Measurements from ENCODE around the gene SPC25. TPM values are rescaled to one million over a fixed set of nuclear protein-coding genes. Genes with fewer than 3 reads are reported as not detected.

SPC25 gene, protein sequence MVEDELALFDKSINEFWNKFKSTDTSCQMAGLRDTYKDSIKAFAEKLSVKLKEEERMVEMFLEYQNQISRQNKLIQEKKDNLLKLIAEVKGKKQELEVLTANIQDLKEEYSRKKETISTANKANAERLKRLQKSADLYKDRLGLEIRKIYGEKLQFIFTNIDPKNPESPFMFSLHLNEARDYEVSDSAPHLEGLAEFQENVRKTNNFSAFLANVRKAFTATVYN
- polyA plus RNA-seq (1.0 to 7.1 TPM (median 4.9 TPM) in 3 replicates), polyA minus RNA-seq (0.13 to 2.1 TPM (median 1.7 TPM) in 3 replicates)
- polyA plus RNA-seq (2011; ENCODE audit: low read depth), result not detected
- 0.87 and 1.5 TPM in 2 replicates for polyA plus RNA-seq (2011; cell fraction: cytosol; rRNA removed)
- polyA plus RNA-seq (2011; cell fraction: nucleus; rRNA removed), result 0.36 and 0.51 TPM in 2 replicates
- polyA plus RNA-seq (2012; ENCODE audit: low replicate concordance), result 0.11 and 5.5 TPM in 2 replicates
- 3.1 TPM for polyA minus RNA-seq (2011; cell fraction: cytosol; rRNA and poly(A)+ RNA removed)
- polyA minus RNA-seq (2011; cell fraction: nucleus; rRNA and poly(A)+ RNA removed), result 0.42 and 0.78 TPM in 2 replicates

DNA sequence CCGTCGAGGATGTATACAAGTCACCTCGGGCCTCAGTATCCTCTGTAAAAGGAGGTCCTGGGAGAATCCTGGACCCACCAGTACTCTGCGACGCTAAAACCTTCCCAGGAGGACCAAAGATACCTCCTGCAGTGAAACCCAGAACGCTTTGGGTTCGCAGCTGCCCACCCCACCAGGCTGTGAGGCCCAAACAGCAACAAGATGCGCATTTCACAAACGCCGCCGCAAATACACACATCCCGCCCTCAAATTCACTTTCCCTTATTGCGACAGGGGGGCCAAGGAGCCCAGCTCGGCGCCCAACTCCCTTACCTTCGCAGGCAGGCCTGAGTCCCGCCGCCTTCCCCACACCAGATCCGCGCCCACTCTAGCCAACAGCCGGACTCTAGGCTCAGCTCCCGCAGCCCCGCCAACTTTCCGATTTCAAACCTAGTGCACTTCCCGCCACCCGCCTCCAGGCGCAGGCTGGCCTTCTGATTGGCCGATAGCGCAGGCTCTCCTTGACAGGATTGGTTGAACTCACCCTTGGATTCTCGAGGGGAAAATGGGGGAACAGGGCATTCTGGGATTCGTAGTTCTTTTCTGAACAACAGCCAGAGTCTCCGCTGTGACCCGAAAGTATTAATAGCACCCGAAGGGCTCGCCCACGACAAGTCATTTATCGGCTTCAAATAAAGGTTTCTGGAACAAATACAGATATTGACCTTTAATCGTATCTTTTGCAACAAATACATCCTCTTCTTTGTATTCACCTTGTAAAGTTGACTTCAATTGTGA is at the start of gene SPC25:
TSS of gene SPC25 (minus strand) at position 425 of the 777 bp plus-strand sequence. CDS start 911 bp downstream, outside the sequence.
- Histone ChIP-seq H3K36me3 (ENCODE audit: control insufficient read depth in 2 of 2, extremely low read depth in 1 of 2, insufficient read depth in 2 of 2, low read length in 2 of 2) (no peaks in the 10 kb centered on the region), H3K79me2 (ENCODE audit: control insufficient read depth, insufficient read depth, low read length) (peaks cover 8% of the 10 kb centered on the region), H4K20me1 (ENCODE audit: control insufficient read depth, extremely low read depth, insufficient read depth, low read length) (no peaks in the 10 kb centered on the region), H3K27ac (ENCODE audit: control insufficient read depth, insufficient read depth, low read length) (peak within 1 kb of the TSS; percentile 33), H3K27me3 (ENCODE audit: control insufficient read depth, extremely low read depth, insufficient read depth, low read length) (peaks cover 6% of the 10 kb centered on the region), H3K4me2 (ENCODE audit: control insufficient read depth, extremely low read depth, insufficient read depth, low read depth, low read length) (peak within 1 kb of the TSS; percentile 97), H3K9me1 (ENCODE audit: control insufficient read depth, extremely low read depth, insufficient read depth, low read length) (no peaks in the 10 kb centered on the region), H3K9ac (ENCODE audit: control insufficient read depth, extremely low read depth, insufficient read depth, low read length) (peak within 1 kb of the TSS; percentile 74), H3K9me3 (ENCODE audit: control insufficient read depth, low read depth, low read length) (no peaks in the 10 kb centered on the region), H2AFZ (ENCODE audit: control insufficient read depth, low read length) (peak within 1 kb of the TSS; percentile 97), H3K4me3 (ENCODE audit: control insufficient read depth in 2 of 3, extremely low read depth in 1 of 3, insufficient read depth in 2 of 3, low read depth in 1 of 3, low read length in 3 of 3) (peak within 1 kb of the TSS; percentile 49 to 93 (median 82)), H3K4me1 (ENCODE audit: control insufficient read depth, extremely low read depth, insufficient read depth, low read length) (peaks cover 19% of the 10 kb centered on the region)
- dilution Hi-C loops (cut with MboI; ENCODE audit: extremely low pct_ligation_motif_present, low sequenced_read_pairs), result no loop called here
- TF ChIP-seq EZH2 (IDR thresholded peaks at IDR 0.05; ENCODE audit: low read length), result no peak
- TF ChIP-seq, protein P1, sequence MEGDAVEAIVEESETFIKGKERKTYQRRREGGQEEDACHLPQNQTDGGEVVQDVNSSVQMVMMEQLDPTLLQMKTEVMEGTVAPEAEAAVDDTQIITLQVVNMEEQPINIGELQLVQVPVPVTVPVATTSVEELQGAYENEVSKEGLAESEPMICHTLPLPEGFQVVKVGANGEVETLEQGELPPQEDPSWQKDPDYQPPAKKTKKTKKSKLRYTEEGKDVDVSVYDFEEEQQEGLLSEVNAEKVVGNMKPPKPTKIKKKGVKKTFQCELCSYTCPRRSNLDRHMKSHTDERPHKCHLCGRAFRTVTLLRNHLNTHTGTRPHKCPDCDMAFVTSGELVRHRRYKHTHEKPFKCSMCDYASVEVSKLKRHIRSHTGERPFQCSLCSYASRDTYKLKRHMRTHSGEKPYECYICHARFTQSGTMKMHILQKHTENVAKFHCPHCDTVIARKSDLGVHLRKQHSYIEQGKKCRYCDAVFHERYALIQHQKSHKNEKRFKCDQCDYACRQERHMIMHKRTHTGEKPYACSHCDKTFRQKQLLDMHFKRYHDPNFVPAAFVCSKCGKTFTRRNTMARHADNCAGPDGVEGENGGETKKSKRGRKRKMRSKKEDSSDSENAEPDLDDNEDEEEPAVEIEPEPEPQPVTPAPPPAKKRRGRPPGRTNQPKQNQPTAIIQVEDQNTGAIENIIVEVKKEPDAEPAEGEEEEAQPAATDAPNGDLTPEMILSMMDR (optimal IDR thresholded peaks at IDR 0.05 in 1 of 3, IDR thresholded peaks at IDR 0.05 in 1 of 3, conservative IDR thresholded peaks at IDR 0.05 in 1 of 3; ENCODE audit: extremely low read depth in 1 of 3, insufficient read depth in 2 of 3, low read length in 3 of 3), result no peak
- FAIRE-seq (peak; percentile 76), DNase-seq (ENCODE audit: low read depth, low spot score) (peak; percentile 9)

GRCh38 chr2:168939918-168940317 is 49.7 kb upstream of the SPC25 start:
- no peaks in the 10 kb centered on the region for H3K36me3 ChIP-seq (ENCODE audit: control insufficient read depth in 2 of 2, extremely low read depth in 1 of 2, insufficient read depth in 2 of 2, low read length in 2 of 2)
- H3K9me3 ChIP-seq (ENCODE audit: control insufficient read depth, low read depth, low read length), result no peaks in the 10 kb centered on the region
- no peak overlapping the region for H2AFZ ChIP-seq (ENCODE audit: control insufficient read depth, low read length)
- H3K4me1 ChIP-seq (ENCODE audit: control insufficient read depth, extremely low read depth, insufficient read depth, low read length), result no peaks in the 10 kb centered on the region
- H3K9ac ChIP-seq (ENCODE audit: control insufficient read depth, extremely low read depth, insufficient read depth, low read length), result no peak overlapping the region
- no peak overlapping the region for H3K4me3 ChIP-seq (ENCODE audit: control insufficient read depth in 2 of 3, extremely low read depth in 1 of 3, insufficient read depth in 2 of 3, low read depth in 1 of 3, low read length in 3 of 3)
- H4K20me1 ChIP-seq (ENCODE audit: control insufficient read depth, extremely low read depth, insufficient read depth, low read length), result no peaks in the 10 kb centered on the region
- no peak overlapping the region for H3K27ac ChIP-seq (ENCODE audit: control insufficient read depth, insufficient read depth, low read length)
- H3K9me1 ChIP-seq (ENCODE audit: control insufficient read depth, extremely low read depth, insufficient read depth, low read length), result no peaks in the 10 kb centered on the region
- TF ChIP-seq, protein P1 (optimal IDR thresholded peaks at IDR 0.05 in 1 of 3, IDR thresholded peaks at IDR 0.05 in 1 of 3, conservative IDR thresholded peaks at IDR 0.05 in 1 of 3; ENCODE audit: extremely low read depth in 1 of 3, insufficient read depth in 2 of 3, low read length in 3 of 3), result no peak
- TF ChIP-seq EZH2 (IDR thresholded peaks at IDR 0.05; ENCODE audit: low read length), result no peak
- H3K27me3 ChIP-seq (ENCODE audit: control insufficient read depth, extremely low read depth, insufficient read depth, low read length), result peaks cover 4% of the 10 kb centered on the region
- H3K79me2 ChIP-seq (ENCODE audit: control insufficient read depth, insufficient read depth, low read length), result no peaks in the 10 kb centered on the region
- DNase-seq (ENCODE audit: low read depth, low spot score), result no peak
- no peak overlapping the region for H3K4me2 ChIP-seq (ENCODE audit: control insufficient read depth, extremely low read depth, insufficient read depth, low read depth, low read length)
- dilution Hi-C loops (cut with MboI; ENCODE audit: extremely low pct_ligation_motif_present, low sequenced_read_pairs), result no loop called here
- FAIRE-seq, result no peak
